IMR-90 (cell line): ENCODE data around the gene TTC21B. TPM values are rescaled to one million over a fixed set of nuclear protein-coding genes. Genes with fewer than 3 reads are reported as not detected.

Experiments
- ATAC-seq: fragments of 200-7000 bp; cut with Tn5 transposase; 2 replicates; pipeline ENCODE4 v1.9.1; 2020; ENCODE audit warnings: low read depth, mild to moderate bottlenecking, moderate library complexity
- BruUV-seq: library from RNA; stranded (reverse); fragments of 400-500 nt; replicated peaks from 2 replicates; lab custom pipeline; 2021; lab: Mats Ljungman, UMichigan
- CTCF ChIA-PET: fragments of 300-600 bp; formaldehyde crosslinking; extraction: SDS; loops from one replicate; lab custom pipeline; 2021; ENCODE audit warnings: antibody characterized with exemption; lab: Yijun Ruan, JAX
- POLR2A ChIA-PET: fragments of 300-600 bp; sonication (Branson Sonifier 250); formaldehyde crosslinking; loops from one replicate; lab custom pipeline; 2022; ENCODE audit warnings: antibody characterized with exemption; ENCODE audit not compliant: unreplicated experiment; lab: Charles Lee
- DNase-seq: peaks from one replicate; pipeline ENCODE4 v3.0.0; 2013
- H2AFZ ChIP-seq: replicated peaks from 2 replicates; pipeline ENCODE3; 2013; ENCODE audit warnings: low read length, mild to moderate bottlenecking; ENCODE audit not compliant: poor library complexity
- H2AK5ac ChIP-seq: 2 replicates; pipeline ENCODE4 v1.6.1; 2013; ENCODE audit warnings: low read depth, low read length, inconsistent platforms
- H2AK9ac ChIP-seq: replicated peaks from 2 replicates; pipeline ENCODE3; 2013; ENCODE audit warnings: mild to moderate bottlenecking, low read depth, low read length, moderate library complexity; ENCODE audit not compliant: poor library complexity
- H2BK120ac ChIP-seq: 2 replicates; pipeline ENCODE4 v1.6.1; 2013; ENCODE audit warnings: low read depth, low read length, inconsistent platforms
- H2BK15ac ChIP-seq: 3 replicates; pipeline ENCODE4 v1.6.1; 2013; ENCODE audit warnings: low read depth, low read length, inconsistent platforms
- H2BK20ac ChIP-seq: 2 replicates; pipeline ENCODE4 v1.6.1; 2013; ENCODE audit warnings: low read depth, mild to moderate bottlenecking, inconsistent platforms, low read length, moderate library complexity
- H2BK5ac ChIP-seq: 2 replicates; pipeline ENCODE4 v1.6.1; 2013; ENCODE audit warnings: mild to moderate bottlenecking, low read depth, low read length, inconsistent platforms; ENCODE audit not compliant: poor library complexity, severe bottlenecking
- H3K14ac ChIP-seq: replicated peaks from 2 replicates; pipeline ENCODE4 v1.6.1; 2013; ENCODE audit warnings: low read depth, low read length, inconsistent platforms
- H3K18ac ChIP-seq: 2 replicates; pipeline ENCODE4 v1.6.1; 2013; ENCODE audit warnings: low read depth, low read length, control low read depth
- H3K23ac ChIP-seq: 2 replicates; pipeline ENCODE4 v1.6.1; 2013; ENCODE audit warnings: low read depth, low read length, inconsistent platforms
- H3K27ac ChIP-seq: 2 replicates; pipeline ENCODE4 v1.5.1; 2013; ENCODE audit warnings: mild to moderate bottlenecking, control low read depth, low read length; ENCODE audit not compliant: insufficient read depth
- H3K27me3 ChIP-seq: 2 replicates; pipeline ENCODE4 v1.6.1; 2013; ENCODE audit warnings: low read length; ENCODE audit not compliant: control insufficient read depth, insufficient read depth
- H3K36me3 ChIP-seq: 2 replicates; pipeline ENCODE4 v1.6.1; 2013; ENCODE audit warnings: low read length, mixed read lengths; ENCODE audit not compliant: control insufficient read depth, insufficient read depth
- H3K4ac ChIP-seq: 2 replicates; pipeline ENCODE4 v1.6.1; 2013; ENCODE audit warnings: low read depth, low read length, inconsistent platforms
- H3K4me1 ChIP-seq: 2 replicates; pipeline ENCODE4 v1.6.1; 2013; ENCODE audit warnings: low read length, mixed read lengths; ENCODE audit not compliant: control insufficient read depth, insufficient read depth
- H3K4me2 ChIP-seq: 2 replicates; pipeline ENCODE4 v1.6.1; 2013; ENCODE audit warnings: low read depth, mild to moderate bottlenecking, control low read depth, low read length, moderate library complexity
- H3K4me3 ChIP-seq: 2 replicates; pipeline ENCODE4 v1.5.1; 2013; ENCODE audit warnings: low read depth, mild to moderate bottlenecking, control low read depth, low read length, moderate library complexity; ENCODE audit not compliant: insufficient read depth
- H3K56ac ChIP-seq: 2 replicates; pipeline ENCODE4 v1.6.1; 2013; ENCODE audit warnings: low read length, inconsistent platforms; ENCODE audit not compliant: insufficient read depth; ENCODE audit errors: extremely low read depth
- H3K79me1 ChIP-seq, 2 experiments: 2 replicates each; pipeline ENCODE4 v1.6.1; 2013; ENCODE audit warnings: low read length in 2 of 2, inconsistent platforms in 1 of 2, low read depth in 1 of 2
- H3K9ac ChIP-seq: 2 replicates; pipeline ENCODE4 v1.6.1; 2013; ENCODE audit warnings: low read depth, low read length, control low read depth
- H3K9me1 ChIP-seq: 2 replicates; pipeline ENCODE4 v1.6.1; 2013; ENCODE audit warnings: low read length, inconsistent platforms; ENCODE audit not compliant: insufficient read depth
- H3K9me3 ChIP-seq: 2 replicates; pipeline ENCODE4 v1.6.1; 2013; ENCODE audit warnings: low read length; ENCODE audit not compliant: control insufficient read depth, insufficient read depth
- H4K20me1 ChIP-seq: 2 replicates; pipeline ENCODE4 v1.6.1; 2013; ENCODE audit warnings: low read length, inconsistent platforms; ENCODE audit not compliant: insufficient read depth
- H4K5ac ChIP-seq: 2 replicates; pipeline ENCODE4 v1.6.1; 2013; ENCODE audit warnings: mild to moderate bottlenecking, low read depth, low read length, control low read depth
- H4K8ac ChIP-seq, 2 experiments: 2 replicates each; pipeline ENCODE4 v1.6.1; 2013; ENCODE audit warnings: low read depth in 2 of 2, low read length in 2 of 2, control low read depth in 1 of 2, inconsistent platforms in 1 of 2
- H4K91ac ChIP-seq: 2 replicates; pipeline ENCODE4 v1.6.1; 2013; ENCODE audit warnings: low read depth, low read length, inconsistent platforms; ENCODE audit not compliant: insufficient read depth
- BHLHE40 ChIP-seq: fragments of 150-350 bp; IDR thresholded peaks from 2 replicates; pipeline ENCODE4 v1.6.1; 2016; ENCODE audit warnings: mild to moderate bottlenecking, low read depth, low read length
- CEBPB ChIP-seq: IDR thresholded peaks from 2 replicates; pipeline ENCODE4 v1.6.1; 2012; ENCODE audit warnings: low read depth, low read length, improper control_type of control experiment
- CHD1 ChIP-seq: IDR thresholded peaks from 2 replicates; pipeline ENCODE4 v1.6.1; 2012; ENCODE audit warnings: low read depth, low read length, improper control_type of control experiment
- FOS ChIP-seq: fragments of 150-350 bp; IDR thresholded peaks from 2 replicates; pipeline ENCODE4 v1.6.1; 2016; ENCODE audit warnings: low read depth, low read length
- MAFK ChIP-seq: IDR thresholded peaks from 2 replicates; pipeline ENCODE4 v1.6.1; 2012; ENCODE audit warnings: low read depth, low read length, improper control_type of control experiment
- MAZ ChIP-seq: IDR thresholded peaks from 2 replicates; pipeline ENCODE4 v1.6.1; 2012; ENCODE audit warnings: low read depth, mild to moderate bottlenecking, low read length, improper control_type of control experiment, moderate library complexity, borderline replicate concordance
- MXI1 ChIP-seq: IDR thresholded peaks from 2 replicates; pipeline ENCODE4 v1.6.1; 2012; ENCODE audit warnings: low read depth, mild to moderate bottlenecking, low read length, moderate library complexity, borderline replicate concordance
- NFE2L2 ChIP-seq: fragments of 150-350 bp; IDR thresholded peaks from 2 replicates; pipeline ENCODE4 v1.6.1; 2016; ENCODE audit warnings: low read depth, mild to moderate bottlenecking, low read length
- POLR2A ChIP-seq: IDR thresholded peaks from 2 replicates; pipeline ENCODE4 v1.6.1; 2012; ENCODE audit warnings: mild to moderate bottlenecking, low read depth, low read length
- RAD21 ChIP-seq: IDR thresholded peaks from 2 replicates; pipeline ENCODE4 v1.6.1; 2012; ENCODE audit warnings: low read length, improper control_type of control experiment
- RCOR1 ChIP-seq: IDR thresholded peaks from 2 replicates; pipeline ENCODE4 v1.6.1; 2012; ENCODE audit warnings: mild to moderate bottlenecking, low read length, improper control_type of control experiment; ENCODE audit not compliant: insufficient replicate concordance
- RFX5 ChIP-seq: IDR thresholded peaks from 2 replicates; pipeline ENCODE4 v1.8.0; 2012; ENCODE audit warnings: low read depth, mild to moderate bottlenecking, low read length, moderate library complexity
- SMC3 ChIP-seq: fragments of 150-350 bp; IDR thresholded peaks from 2 replicates; pipeline ENCODE4 v1.6.1; 2016; ENCODE audit warnings: low read depth, mild to moderate bottlenecking, antibody characterized with exemption, low read length, moderate library complexity
- WGBS, 2 experiments: methylation state at CpG; one replicate each; pipeline versions ENCODE4 v1.1.5 to v1.1.7; 2013; ENCODE audit warnings: missing lambda C conversion rate in 2 of 2; ENCODE audit not compliant: insufficient read length in 1 of 2; ENCODE audit errors: extremely low coverage in 2 of 2; 5-methylcytosine and 5-hydroxymethylcytosine counted together
- dilution Hi-C: fragments of 300-500 bp; cut with HindIII; formaldehyde crosslinking; loops from one replicate; pipeline ENCODE4 v1.14.3; 2018; ENCODE audit warnings: low sequenced_read_pairs; ENCODE audit not compliant: unreplicated experiment
- in situ Hi-C: fragments of 300-500 bp; cut with MboI; formaldehyde crosslinking; loops from 3 replicates; pipeline ENCODE4 v1.14.3; 2019; ENCODE audit warnings: low sequenced_read_pairs, inconsistent platforms, mixed read lengths
- intact Hi-C: fragments of 100-400 bp; cut with micrococcal nuclease; formaldehyde crosslinking; loops from 2 replicates; pipeline ENCODE4 v1.10.0; 2022
- polyA plus RNA-seq, 3 experiments: library from polyadenylated mRNA; depleted of rRNA; stranded (reverse); fragments of >200 nt; gene quantifications; 2 replicates each; pipeline ENCODE4 v1.2.3, GENCODE V29; 2012; ENCODE audit warnings: low replicate concordance in 1 of 3
- total RNA-seq: library from RNA; depleted of rRNA; stranded (reverse); fragments of >200 nt; gene quantifications from 2 replicates; pipeline ENCODE4 v1.2.3, GENCODE V29; 2012
- TF ChIP-seq, protein P1 (sequence below): fragments of 150-350 bp; IDR thresholded peaks from 2 replicates; pipeline ENCODE4 v1.6.1; 2017; ENCODE audit warnings: mild to moderate bottlenecking, antibody characterized with exemption, low read length, low read depth
- TF ChIP-seq, protein P2 (sequence below): conservative IDR thresholded peaks from 2 replicates; pipeline ENCODE4 v1.5.1; 2012; ENCODE audit warnings: mild to moderate bottlenecking, low read depth, low read length, improper control_type of control experiment
- TF ChIP-seq, protein P3 (sequence below): fragments of 150-350 bp; IDR thresholded peaks from 2 replicates; pipeline ENCODE4 v1.6.1; 2016; ENCODE audit warnings: low read depth, mild to moderate bottlenecking, low read length, moderate library complexity, borderline replicate concordance

Gene TTC21B
- total and polyA plus RNA-seq, 2 of the 4 experiments (the other 2 are of a cell fraction): 8.0 to 17.2 TPM

DNA sequence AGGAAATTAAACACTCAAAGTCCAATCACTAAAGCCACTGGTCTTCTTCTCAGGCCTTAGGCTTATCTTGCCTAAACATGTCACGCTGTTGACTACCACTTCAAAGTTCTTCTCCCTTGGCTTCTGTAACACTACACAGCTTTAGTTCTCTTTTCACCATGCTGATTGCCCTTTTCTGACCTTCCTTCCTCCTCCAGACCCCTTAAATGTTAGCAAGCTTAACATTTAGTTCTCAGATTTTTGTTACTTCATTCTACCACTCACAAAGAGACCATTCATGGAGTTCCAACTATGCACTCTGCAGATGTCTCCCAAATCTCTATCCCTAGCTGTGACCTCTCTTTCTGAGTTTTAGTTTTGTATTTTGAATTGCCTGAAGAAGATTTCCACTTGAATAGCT is 64.4 kb downstream of the TTC21B start:
- no peak overlapping the region for H3K14ac ChIP-seq
- no peak overlapping the region for H2BK15ac ChIP-seq
- ChIA-PET POLR2A (no interaction called here), CTCF (no interaction called here)
- H3K23ac ChIP-seq: no peak overlapping the region
- intact Hi-C loops (no loop called here), dilution Hi-C loops (no loop called here), in situ Hi-C loops (no loop called here)
- H3K79me1 ChIP-seq: no peaks in the 10 kb centered on the region; a peak in 1 of 4 replicates
- H2BK120ac ChIP-seq: no peak overlapping the region
- H3K27me3 ChIP-seq: no peaks in the 10 kb centered on the region
- no peak overlapping the region for H2AK9ac ChIP-seq
- no peak overlapping the region for H3K4me2 ChIP-seq
- no peak overlapping the region for H4K8ac ChIP-seq
- no peaks in the 10 kb centered on the region for H4K20me1 ChIP-seq
- BruUV-seq: no TSS peak
- no peak overlapping the region for H4K91ac ChIP-seq
- H3K4me1 ChIP-seq: no peaks in the 10 kb centered on the region
- ATAC-seq (no peak), DNase-seq (no peak)
- TF ChIP-seq CHD1 (no peak), MAFK (no peak), CEBPB (no peak), MAZ (no peak), POLR2A (no peak), RCOR1 (no peak), BHLHE40 (no peak), FOS (no peak), RAD21 (no peak), RFX5 (no peak), MXI1 (no peak), SMC3 (no peak), NFE2L2 (no peak)
- TF ChIP-seq, protein P1, sequence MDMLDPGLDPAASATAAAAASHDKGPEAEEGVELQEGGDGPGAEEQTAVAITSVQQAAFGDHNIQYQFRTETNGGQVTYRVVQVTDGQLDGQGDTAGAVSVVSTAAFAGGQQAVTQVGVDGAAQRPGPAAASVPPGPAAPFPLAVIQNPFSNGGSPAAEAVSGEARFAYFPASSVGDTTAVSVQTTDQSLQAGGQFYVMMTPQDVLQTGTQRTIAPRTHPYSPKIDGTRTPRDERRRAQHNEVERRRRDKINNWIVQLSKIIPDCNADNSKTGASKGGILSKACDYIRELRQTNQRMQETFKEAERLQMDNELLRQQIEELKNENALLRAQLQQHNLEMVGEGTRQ: no peak
- TF ChIP-seq, protein P2, sequence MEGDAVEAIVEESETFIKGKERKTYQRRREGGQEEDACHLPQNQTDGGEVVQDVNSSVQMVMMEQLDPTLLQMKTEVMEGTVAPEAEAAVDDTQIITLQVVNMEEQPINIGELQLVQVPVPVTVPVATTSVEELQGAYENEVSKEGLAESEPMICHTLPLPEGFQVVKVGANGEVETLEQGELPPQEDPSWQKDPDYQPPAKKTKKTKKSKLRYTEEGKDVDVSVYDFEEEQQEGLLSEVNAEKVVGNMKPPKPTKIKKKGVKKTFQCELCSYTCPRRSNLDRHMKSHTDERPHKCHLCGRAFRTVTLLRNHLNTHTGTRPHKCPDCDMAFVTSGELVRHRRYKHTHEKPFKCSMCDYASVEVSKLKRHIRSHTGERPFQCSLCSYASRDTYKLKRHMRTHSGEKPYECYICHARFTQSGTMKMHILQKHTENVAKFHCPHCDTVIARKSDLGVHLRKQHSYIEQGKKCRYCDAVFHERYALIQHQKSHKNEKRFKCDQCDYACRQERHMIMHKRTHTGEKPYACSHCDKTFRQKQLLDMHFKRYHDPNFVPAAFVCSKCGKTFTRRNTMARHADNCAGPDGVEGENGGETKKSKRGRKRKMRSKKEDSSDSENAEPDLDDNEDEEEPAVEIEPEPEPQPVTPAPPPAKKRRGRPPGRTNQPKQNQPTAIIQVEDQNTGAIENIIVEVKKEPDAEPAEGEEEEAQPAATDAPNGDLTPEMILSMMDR: no peak
- TF ChIP-seq, protein P3, sequence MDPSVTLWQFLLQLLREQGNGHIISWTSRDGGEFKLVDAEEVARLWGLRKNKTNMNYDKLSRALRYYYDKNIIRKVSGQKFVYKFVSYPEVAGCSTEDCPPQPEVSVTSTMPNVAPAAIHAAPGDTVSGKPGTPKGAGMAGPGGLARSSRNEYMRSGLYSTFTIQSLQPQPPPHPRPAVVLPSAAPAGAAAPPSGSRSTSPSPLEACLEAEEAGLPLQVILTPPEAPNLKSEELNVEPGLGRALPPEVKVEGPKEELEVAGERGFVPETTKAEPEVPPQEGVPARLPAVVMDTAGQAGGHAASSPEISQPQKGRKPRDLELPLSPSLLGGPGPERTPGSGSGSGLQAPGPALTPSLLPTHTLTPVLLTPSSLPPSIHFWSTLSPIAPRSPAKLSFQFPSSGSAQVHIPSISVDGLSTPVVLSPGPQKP: no peak
- WGBS, 2 experiments: 67% methylated on average over 1 of the region's 1 CpG; no CpG with 5 or more reads in 1 of the 2 experiments
- H3K27ac ChIP-seq: no peak overlapping the region
- H3K18ac ChIP-seq: no peak overlapping the region
- no peak overlapping the region for H3K56ac ChIP-seq
- peaks cover 10% of the 10 kb centered on the region for H3K36me3 ChIP-seq
- H2AFZ ChIP-seq: no peak overlapping the region
- H3K4me3 ChIP-seq: no peak overlapping the region
- no peak overlapping the region for H4K5ac ChIP-seq
- no peak overlapping the region for H2BK5ac ChIP-seq
- H2BK20ac ChIP-seq: no peak overlapping the region
- 0 out of 2 replicates have a peak, but pooled peaks cover 6% of the 10 kb centered on the region for H3K9me1 ChIP-seq
- H3K9ac ChIP-seq: no peak overlapping the region
- H2AK5ac ChIP-seq: no peak overlapping the region
- H3K9me3 ChIP-seq: no peaks in the 10 kb centered on the region
- H3K4ac ChIP-seq: no peak overlapping the region
